Liver (tissue), 3 donors: ENCODE data around the gene COA1.

Source experiments
- CTCF ChIP-seq: fragments of 150-350 bp; IDR thresholded peaks from 2 replicates; pipeline ENCODE4 v1.5.1; 2017; ENCODE audit warnings: improper control_type of control experiment, low read depth, low read length; ENCODE audit not compliant: missing input control
- EGR1 ChIP-seq, 2 donors: IDR thresholded peaks; 2 replicates each; pipeline ENCODE4 v1.6.1; 2016 to 2018; ENCODE audit warnings: antibody characterized with exemption in 2 of 2, low read depth in 2 of 2
- FOXA1 ChIP-seq: IDR thresholded peaks from 2 replicates; pipeline ENCODE4 v1.6.1; 2016; ENCODE audit warnings: antibody characterized with exemption
- JUND ChIP-seq, 2 donors: IDR thresholded peaks; 2 replicates each; pipeline ENCODE4 v1.6.1; 2016; ENCODE audit warnings: antibody characterized with exemption in 2 of 2
- MAX ChIP-seq: IDR thresholded peaks from 2 replicates; pipeline ENCODE4 v1.6.1; 2016; ENCODE audit warnings: antibody characterized with exemption
- REST ChIP-seq: IDR thresholded peaks from 2 replicates; pipeline ENCODE4 v1.6.1; 2016; ENCODE audit warnings: antibody characterized with exemption, mild to moderate bottlenecking
- SP1 ChIP-seq: IDR thresholded peaks from 2 replicates; pipeline ENCODE4 v1.6.1; 2018; ENCODE audit warnings: antibody characterized with exemption, mild to moderate bottlenecking
- TAF1 ChIP-seq: conservative IDR thresholded peaks from 2 replicates; pipeline ENCODE4 v1.6.1; 2016; ENCODE audit warnings: antibody characterized with exemption, mild to moderate bottlenecking
- YY1 ChIP-seq: IDR thresholded peaks from 2 replicates; pipeline ENCODE4 v1.6.1; 2016; ENCODE audit warnings: antibody characterized with exemption, mild to moderate bottlenecking
- ZBTB33 ChIP-seq: IDR thresholded peaks from 2 replicates; pipeline ENCODE4 v1.6.1; 2016; ENCODE audit warnings: antibody characterized with exemption
- donor health status: healthy.
- donor health status: healthy.

- TF ChIP-seq TAF1 (no peak), CTCF (no peak), SP1 (no peak), MAX (no peak), FOXA1 (no peak), REST (no peak), JUND (IDR thresholded peaks at IDR 0.05) (no peak), ZBTB33 (no peak), YY1 (no peak), EGR1 (IDR thresholded peaks at IDR 0.05; ENCODE audit: low read depth in 2 of 2) (no peak)
Measured at GRCh38 chr7:43649755-43650274, 79.5 kb downstream of the COA1 start.
